Vagina (tissue), 2 donors: ENCODE results near the gene TOP3A.

Experiments
- POLR2A ChIP-seq, 2 donors: fragments of 450-650 bp; IDR thresholded peaks; one replicate each; pipeline ENCODE4 v1.6.1; 2017; ENCODE audit warnings: antibody characterized with exemption in 2 of 2, mild to moderate bottlenecking in 2 of 2, moderate library complexity in 2 of 2
- POLR2AphosphoS5 ChIP-seq, 2 donors: sonication (generic); formaldehyde crosslinking; IDR thresholded peaks; one replicate each; pipeline ENCODE4 v1.9.0; 2017; ENCODE audit warnings: antibody characterized with exemption in 2 of 2, mild to moderate bottlenecking in 2 of 2, low read depth in 1 of 2; ENCODE audit not compliant: insufficient read depth in 1 of 2
- TF ChIP-seq, protein P1 (sequence below), 3 experiments: fragments of 450-650 bp in 2 of 3; fragments of 200-600 bp in 1 of 3; sonication (generic) in 1 of 3; IDR thresholded peaks; one replicate each; pipeline ENCODE4 v1.5.1; 2017 to 2019; ENCODE audit warnings: antibody characterized with exemption in 3 of 3, mild to moderate bottlenecking in 2 of 3, moderate library complexity in 2 of 3

DNA sequence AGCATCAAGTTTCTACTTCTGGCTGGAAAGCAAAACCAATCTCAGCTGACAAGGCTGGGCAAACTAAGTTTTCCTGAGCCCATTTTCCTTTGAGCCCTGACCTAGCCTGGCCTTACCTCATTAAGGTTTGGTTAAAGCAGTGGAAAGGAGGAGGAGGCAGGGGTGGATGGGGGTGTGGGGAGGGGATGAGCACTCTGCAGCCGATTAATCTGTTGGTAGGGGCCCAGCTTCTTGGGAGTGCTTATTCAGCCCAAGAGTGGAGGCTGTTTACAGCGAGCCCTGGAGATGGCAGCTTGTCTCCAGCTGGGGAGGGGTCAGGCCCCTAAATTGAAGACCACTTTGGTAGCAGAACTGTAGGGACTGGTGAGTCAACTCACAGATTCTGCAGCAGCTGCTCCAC is 12.3 kb upstream of the TOP3A start:
- TF ChIP-seq POLR2A (IDR thresholded peaks at IDR 0.05), result no peak
- TF ChIP-seq, protein P1, sequence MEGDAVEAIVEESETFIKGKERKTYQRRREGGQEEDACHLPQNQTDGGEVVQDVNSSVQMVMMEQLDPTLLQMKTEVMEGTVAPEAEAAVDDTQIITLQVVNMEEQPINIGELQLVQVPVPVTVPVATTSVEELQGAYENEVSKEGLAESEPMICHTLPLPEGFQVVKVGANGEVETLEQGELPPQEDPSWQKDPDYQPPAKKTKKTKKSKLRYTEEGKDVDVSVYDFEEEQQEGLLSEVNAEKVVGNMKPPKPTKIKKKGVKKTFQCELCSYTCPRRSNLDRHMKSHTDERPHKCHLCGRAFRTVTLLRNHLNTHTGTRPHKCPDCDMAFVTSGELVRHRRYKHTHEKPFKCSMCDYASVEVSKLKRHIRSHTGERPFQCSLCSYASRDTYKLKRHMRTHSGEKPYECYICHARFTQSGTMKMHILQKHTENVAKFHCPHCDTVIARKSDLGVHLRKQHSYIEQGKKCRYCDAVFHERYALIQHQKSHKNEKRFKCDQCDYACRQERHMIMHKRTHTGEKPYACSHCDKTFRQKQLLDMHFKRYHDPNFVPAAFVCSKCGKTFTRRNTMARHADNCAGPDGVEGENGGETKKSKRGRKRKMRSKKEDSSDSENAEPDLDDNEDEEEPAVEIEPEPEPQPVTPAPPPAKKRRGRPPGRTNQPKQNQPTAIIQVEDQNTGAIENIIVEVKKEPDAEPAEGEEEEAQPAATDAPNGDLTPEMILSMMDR (IDR thresholded peaks at IDR 0.05), result no peak
- no peak for TF ChIP-seq POLR2AphosphoS5 (IDR thresholded peaks at IDR 0.05; ENCODE audit: insufficient read depth in 1 of 2, low read depth in 1 of 2)
